Hematopoietic multipotent progenitor cell treated with erythropoietin and hydrocortisone succinate and interleukin-3 and kit ligand, for 6 days (in vitro differentiated cells): Measurements from ENCODE around the gene FOLR2.

Experiments
- DNase-seq: peaks from one replicate; pipeline ENCODE4 v3.0.0-alpha.2; 2015

FOLR2 gene

GRCh38 chr11:72208281-72208680 lies 8.3 kb upstream of the FOLR2 start:
- DNase-seq = no peak

- peak; percentile 29 for DNase-seq
Observed at GRCh38 chr11:72209101-72209500, 7.5 kb upstream of the FOLR2 start.

- no peak for DNase-seq
Observed at GRCh38 chr11:72217841-72218240, 1.2 kb downstream of the FOLR2 start.

- DNase-seq = no peak
Observed at GRCh38 chr11:72218251-72218745, 1.7 kb downstream of the FOLR2 start.

- DNase-seq = no peak
Observed at GRCh38 chr11:72220696-72221363, 4.2 kb downstream of the FOLR2 start.

DNA sequence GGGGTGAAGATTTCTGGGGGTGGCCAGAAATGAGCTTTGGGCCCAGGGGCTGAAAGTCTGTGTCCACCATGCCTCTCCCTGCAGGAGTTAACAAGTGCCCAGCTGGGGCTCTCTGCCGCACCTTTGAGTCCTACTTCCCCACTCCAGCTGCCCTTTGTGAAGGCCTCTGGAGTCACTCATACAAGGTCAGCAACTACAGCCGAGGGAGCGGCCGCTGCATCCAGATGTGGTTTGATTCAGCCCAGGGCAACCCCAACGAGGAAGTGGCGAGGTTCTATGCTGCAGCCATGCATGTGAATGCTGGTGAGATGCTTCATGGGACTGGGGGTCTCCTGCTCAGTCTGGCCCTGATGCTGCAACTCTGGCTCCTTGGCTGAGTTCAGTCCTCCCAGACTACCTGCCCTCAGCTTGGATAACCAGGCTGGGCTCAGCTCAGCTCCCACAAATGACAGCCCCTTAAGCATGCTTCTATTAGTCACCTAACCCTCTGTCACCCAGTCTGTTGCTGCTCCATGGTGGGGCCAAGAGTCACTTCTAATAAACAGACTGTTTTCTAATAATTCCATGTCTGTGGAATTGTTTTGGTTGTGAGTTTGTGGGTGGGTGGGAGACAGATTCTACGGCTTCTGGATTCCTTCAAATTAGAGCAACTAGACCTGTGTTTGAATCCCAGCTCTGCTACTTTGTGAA lies 4.9 kb downstream of the FOLR2 start:
- DNase-seq = peak; percentile 39

GRCh38 chr11:72222106-72222891 lies 5.7 kb downstream of the FOLR2 start:
- DNase-seq = no peak

GRCh38 chr11:72222907-72223614 lies 6.5 kb downstream of the FOLR2 start:
- DNase-seq = peak; percentile 97

DNA sequence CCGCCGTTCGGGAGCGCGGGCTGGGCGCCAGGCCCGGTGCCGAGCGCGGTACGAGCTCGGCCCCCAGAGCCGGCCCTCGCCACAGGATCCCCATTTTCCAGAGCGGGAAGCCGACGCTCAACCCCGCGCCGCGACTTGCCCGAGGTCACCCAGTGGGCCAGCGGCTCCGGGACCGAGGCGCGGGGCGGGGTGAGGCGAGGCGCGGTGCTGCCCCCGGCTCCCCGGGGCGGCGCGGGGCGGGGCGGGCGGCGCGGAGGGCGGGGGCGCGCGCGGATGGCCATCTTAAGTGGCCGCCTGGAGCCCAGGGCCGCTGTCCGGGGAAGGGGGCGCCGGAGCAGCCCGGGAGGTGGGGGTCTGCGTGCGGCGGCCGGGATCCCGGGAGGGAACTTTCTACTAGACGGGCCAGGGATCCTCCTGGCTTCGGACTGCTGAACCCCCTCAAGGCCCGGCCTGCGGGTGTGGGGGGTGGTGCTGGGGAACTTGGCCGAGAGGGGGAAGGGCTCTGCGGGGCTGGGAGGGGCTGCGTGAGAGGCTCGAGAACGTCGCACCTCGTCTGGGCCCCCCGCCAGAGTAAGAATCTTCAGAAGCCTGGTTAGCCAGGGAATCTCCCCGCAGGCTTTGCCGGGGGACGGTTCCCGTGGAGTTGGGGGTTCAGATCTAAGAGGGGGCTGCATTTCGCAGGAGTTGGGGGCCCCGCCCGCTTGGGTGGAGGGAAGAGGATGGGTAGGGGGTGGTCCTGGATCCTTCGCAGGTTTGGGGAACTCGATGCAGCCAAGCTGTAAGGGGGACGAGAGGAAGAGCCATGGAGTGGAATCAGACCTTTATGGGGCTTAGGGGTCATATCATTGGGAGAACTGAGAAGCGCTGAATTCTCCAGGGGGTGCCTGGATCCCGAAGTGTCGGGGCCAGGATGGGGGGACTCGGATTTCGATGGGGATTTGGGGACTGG lies 7.3 kb downstream of the FOLR2 start:
- DNase-seq = peak; percentile 71

GRCh38 chr11:72224564-72225410 lies 8.2 kb downstream of the FOLR2 start, which contains the start of gene INPPL1:
Gene INPPL1, plus strand, starts transcription at chr11:72224767. Its CDS starts 218 bp downstream, at chr11:72224985.
- peak; percentile 60 for DNase-seq

DNA sequence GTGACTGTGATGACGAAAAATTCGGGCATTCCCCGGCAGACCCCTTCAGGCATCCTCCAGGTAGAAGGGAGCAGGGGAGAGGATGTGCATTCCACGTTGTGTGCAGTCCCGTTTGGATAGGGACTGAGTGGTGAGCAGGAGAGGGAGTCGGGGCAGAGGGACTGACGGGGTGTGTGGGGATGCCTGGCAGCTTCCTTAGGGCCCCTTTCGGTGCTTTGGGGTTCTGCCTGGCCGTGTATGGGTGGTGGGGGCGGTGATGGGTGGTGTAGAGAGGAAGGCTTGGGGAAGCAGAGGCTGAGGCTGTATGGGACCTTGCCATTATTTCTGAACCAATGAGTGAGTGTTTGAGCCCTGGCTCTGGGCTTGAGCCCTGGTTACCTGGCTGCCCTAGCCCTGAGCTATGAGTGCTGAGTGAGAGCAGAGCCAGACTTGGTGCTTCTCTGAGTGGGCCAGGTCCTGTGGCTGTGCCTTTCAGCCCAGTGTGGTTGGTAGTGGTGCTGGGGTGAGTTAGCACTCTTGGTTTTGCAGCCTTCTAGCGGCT lies 8.9 kb downstream of the FOLR2 start:
- peak; percentile 51 for DNase-seq

DNA sequence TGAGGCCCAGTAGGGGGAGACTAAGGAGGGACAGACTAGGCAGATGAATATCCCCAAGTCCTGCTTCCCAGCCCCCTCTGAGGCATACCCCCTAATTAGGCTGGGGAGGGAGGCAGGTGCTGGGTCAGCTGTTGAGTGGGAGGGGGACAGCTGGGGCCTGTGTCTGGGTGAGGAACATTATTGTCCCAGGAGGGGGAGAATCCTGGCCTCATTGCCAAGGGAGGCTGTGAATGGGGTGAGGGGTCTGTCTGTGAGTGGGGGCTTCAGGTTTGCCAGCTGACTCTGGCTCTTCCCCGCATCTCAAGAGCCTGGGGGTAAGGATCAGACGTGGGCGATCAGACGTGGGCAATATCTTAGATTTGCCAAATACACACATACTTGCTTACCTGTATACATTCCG lies 10.1 kb downstream of the FOLR2 start:
- no peak for DNase-seq

DNA sequence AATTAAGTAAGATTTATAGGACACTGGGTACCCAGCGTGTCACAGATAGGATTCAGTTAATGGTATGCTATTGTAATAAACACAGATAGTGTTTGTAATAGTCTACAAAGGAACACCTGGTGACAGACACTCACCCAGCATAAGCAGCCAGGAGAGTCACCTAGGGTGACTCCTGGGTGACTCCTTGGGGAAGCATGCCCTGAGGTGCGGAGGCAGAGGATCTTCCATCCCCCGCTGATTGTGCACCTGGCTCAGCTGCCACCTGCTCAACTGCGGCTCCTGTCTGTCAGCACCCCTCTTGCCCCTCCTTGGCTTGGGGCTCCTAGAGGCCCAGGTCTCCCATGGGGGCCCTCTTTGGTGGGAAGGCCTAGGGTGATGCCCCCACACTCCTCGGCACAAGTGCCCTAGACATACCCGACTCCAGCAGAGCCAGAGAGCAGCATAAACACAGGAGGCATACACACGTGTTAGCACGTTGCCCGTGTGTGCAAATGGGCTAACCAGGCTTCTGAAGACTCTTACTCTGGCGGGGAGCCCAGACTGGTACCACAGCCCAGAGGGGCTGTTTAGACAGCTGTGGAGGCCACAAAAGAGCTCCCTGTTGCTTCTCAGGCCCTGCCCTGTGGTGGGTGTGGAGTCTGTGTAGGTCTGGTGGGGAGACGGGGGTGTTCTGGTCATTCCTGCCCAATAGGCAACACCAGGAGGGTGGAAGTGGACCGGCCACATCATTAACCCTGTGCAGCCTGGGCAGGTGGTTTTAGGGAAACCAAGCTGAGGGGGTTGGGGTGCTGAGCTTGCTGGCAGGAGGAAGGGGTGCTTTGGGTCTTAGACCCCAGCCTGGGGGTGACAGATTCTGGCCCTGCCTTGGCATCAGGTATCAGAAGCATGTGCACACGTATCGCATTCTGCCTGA lies 11.0 kb downstream of the FOLR2 start:
- no peak for DNase-seq

DNA sequence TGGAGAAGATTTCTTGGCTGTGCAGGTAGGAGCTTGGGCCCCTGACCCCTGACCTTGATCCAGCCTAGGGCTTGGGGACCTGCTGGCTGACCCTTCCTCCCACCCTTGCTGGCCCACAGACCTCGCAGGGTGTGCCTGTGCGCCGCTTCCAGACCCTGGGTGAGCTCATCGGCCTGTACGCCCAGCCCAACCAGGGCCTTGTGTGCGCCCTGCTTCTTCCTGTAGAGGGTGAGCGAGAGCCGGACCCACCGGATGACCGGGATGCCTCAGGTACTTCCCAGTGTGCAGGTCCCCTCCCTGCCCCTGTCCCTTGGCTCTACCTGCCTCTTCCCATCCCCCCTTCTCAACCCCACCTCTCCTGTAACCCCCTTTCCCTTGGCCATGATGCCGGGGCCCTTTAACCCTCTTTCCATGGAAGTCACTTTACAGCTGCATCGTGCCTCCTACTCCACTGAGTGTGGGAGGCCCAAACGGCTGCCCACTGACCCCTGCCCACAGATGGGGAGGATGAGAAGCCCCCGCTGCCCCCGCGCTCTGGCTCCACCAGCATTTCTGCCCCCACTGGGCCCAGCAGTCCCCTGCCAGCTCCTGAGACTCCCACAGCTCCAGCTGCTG lies 11.7 kb downstream of the FOLR2 start:
- DNase-seq = no peak

- no peak for DNase-seq
Observed at GRCh38 chr11:72228844-72229231, 12.2 kb downstream of the FOLR2 start.

DNA sequence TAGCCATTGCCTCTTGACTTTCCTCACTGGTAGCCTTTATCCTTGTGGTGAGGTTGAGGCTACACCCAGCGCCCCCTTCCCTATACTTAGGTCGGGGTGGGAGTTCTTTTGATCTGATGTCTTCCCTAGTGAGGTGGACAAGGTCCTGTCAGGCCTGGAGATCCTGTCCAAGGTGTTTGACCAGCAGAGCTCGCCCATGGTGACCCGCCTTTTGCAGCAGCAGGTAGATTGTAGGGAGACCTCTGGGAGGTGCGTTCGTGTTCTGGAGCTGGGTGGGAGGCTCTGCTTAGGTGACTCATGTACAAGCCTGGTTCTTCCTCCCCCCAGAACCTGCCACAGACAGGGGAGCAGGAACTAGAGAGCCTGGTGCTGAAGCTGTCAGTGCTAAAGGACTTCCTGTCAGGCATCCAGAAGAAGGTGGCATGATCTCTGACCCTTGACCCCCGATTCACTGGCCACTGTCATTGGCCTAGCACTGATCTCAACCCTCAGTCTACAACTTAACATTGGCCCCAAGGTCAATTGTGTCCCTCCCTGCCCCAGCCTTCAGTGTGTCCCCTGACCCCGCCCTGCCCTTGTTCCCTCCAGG lies 12.8 kb downstream of the FOLR2 start:
- no peak for DNase-seq

GRCh38 chr11:72229925-72230763 lies 13.6 kb downstream of the FOLR2 start:
- DNase-seq = no peak
